HG03103 (cell line): ENCODE data around the gene FDX2.
"Not testable (repeated sequence)": the region's sequence is repeated elsewhere in the genome, so short reads cannot be mapped to it uniquely, and the experiment has no call there.

Experiments
- ATAC-seq: cut with Tn5 transposase; IDR thresholded peaks from one replicate; pipeline ENCODE4 v1.9.1; 2021; ENCODE audit warnings: low read depth; ENCODE audit not compliant: unreplicated experiment

Gene FDX2

GRCh38 chr19:10315335-10316214, at the start of gene FDX2:
FDX2 (minus strand) TSS chr19:10316015; CDS start chr19:10315996, 19 bp downstream.
- ATAC-seq = no peak

GRCh38 chr19:10365518-10365917, 49.7 kb upstream of the FDX2 start:
- ATAC-seq = no peak

- ATAC-seq = no peak
Observed at GRCh38 chr19:10364644-10365043, 48.8 kb upstream of the FDX2 start.

- no peak for ATAC-seq
Observed at GRCh38 chr19:10363789-10364281, 48.0 kb upstream of the FDX2 start.

GRCh38 chr19:10362259-10362658, 46.4 kb upstream of the FDX2 start:
- no peak for ATAC-seq

GRCh38 chr19:10361569-10362011, 45.8 kb upstream of the FDX2 start:
- ATAC-seq = no peak

GRCh38 chr19:10356431-10356830, 40.6 kb upstream of the FDX2 start:
- no peak for ATAC-seq

GRCh38 chr19:10353793-10354391, 38.1 kb upstream of the FDX2 start:
- ATAC-seq = no peak

- no peak for ATAC-seq
Observed at GRCh38 chr19:10352764-10353671, 37.2 kb upstream of the FDX2 start.

- ATAC-seq = no peak
Observed at GRCh38 chr19:10346509-10346908, 30.7 kb upstream of the FDX2 start.

GRCh38 chr19:10344780-10345179, 29.0 kb upstream of the FDX2 start:
- no peak for ATAC-seq

GRCh38 chr19:10343495-10343894, 27.7 kb upstream of the FDX2 start:
- no peak for ATAC-seq

- ATAC-seq = no peak
Observed at GRCh38 chr19:10339977-10340376, 24.2 kb upstream of the FDX2 start.

GRCh38 chr19:10339380-10339960, 23.7 kb upstream of the FDX2 start, which contains the start of gene ICAM3:
ICAM3 (minus strand) TSS chr19:10339624; CDS start chr19:10339614, 10 bp downstream.
- ATAC-seq = peak; percentile 68

- ATAC-seq = no peak
Observed at GRCh38 chr19:10338940-10339339, 23.1 kb upstream of the FDX2 start.

- not testable (repeated sequence) for ATAC-seq
Observed at GRCh38 chr19:10336725-10337124, 20.9 kb upstream of the FDX2 start.

- ATAC-seq = no peak
Observed at GRCh38 chr19:10335352-10335985, 19.7 kb upstream of the FDX2 start.

- ATAC-seq = no peak
Observed at GRCh38 chr19:10334588-10335351, 19.0 kb upstream of the FDX2 start.
